Tibial nerve (tissue), 4 donors: ENCODE measurements around the gene DHX16. TPM values are rescaled to one million over a fixed set of nuclear protein-coding genes. Genes with fewer than 3 reads are reported as not detected.
"Not testable (repeated sequence)": the region's sequence is repeated elsewhere in the genome, so short reads cannot be mapped to it uniquely, and the experiment has no call there.

Source experiments
- DNase-seq, 2 donors: peaks; one replicate each; pipeline ENCODE4 v3.0.0-alpha.2; 2019; ENCODE audit warnings: low spot score in 2 of 2
- H3K27ac ChIP-seq, 4 donors: fragments of 200-600 bp; sonication (generic) in 3 of 4; one replicate each; pipeline ENCODE4 v1.5.1; 2017 to 2019; ENCODE audit warnings: mild to moderate bottlenecking in 1 of 4
- H3K27me3 ChIP-seq, 2 donors: fragments of 200-600 bp; sonication (generic) in 1 of 2; one replicate each; pipeline versions ENCODE4 v1.5.1 to v1.6.0; 2017 to 2019
- H3K36me3 ChIP-seq, 3 donors: fragments of 200-600 bp; sonication (generic); one replicate each; pipeline ENCODE4 v1.5.1; 2018 to 2019
- H3K4me1 ChIP-seq, 4 donors: fragments of 200-600 bp; sonication (generic) in 3 of 4; one replicate each; pipeline ENCODE4 v1.5.1; 2017 to 2019
- H3K4me3 ChIP-seq, 4 donors: fragments of 200-600 bp; sonication (generic) in 3 of 4; one replicate each; pipeline ENCODE4 v1.5.1; 2017 to 2019; ENCODE audit warnings: mild to moderate bottlenecking in 1 of 4, moderate library complexity in 1 of 4
- H3K9me3 ChIP-seq, 4 donors: fragments of 200-600 bp; sonication (generic) in 3 of 4; one replicate each; pipeline ENCODE4 v1.5.1; 2017 to 2019
- CTCF ChIP-seq, 5 experiments: fragments of 200-600 bp in 3 of 5; fragments of 450-650 bp in 2 of 5; sonication (generic) in 3 of 5; IDR thresholded peaks; one replicate each; pipeline ENCODE4 v1.5.1; 2016 to 2019; ENCODE audit warnings: antibody characterized with exemption in 5 of 5, mild to moderate bottlenecking in 3 of 5, moderate library complexity in 2 of 5
- EP300 ChIP-seq, 2 donors: sonication (generic); formaldehyde crosslinking; IDR thresholded peaks; one replicate each; pipeline ENCODE4 v1.6.1; 2017; ENCODE audit warnings: antibody characterized with exemption in 2 of 2, mild to moderate bottlenecking in 1 of 2
- POLR2A ChIP-seq, 2 donors: fragments of 450-650 bp; IDR thresholded peaks; one replicate each; pipeline ENCODE4 v1.6.1; 2017; ENCODE audit warnings: antibody characterized with exemption in 2 of 2, mild to moderate bottlenecking in 2 of 2, moderate library complexity in 2 of 2
- WGBS, 2 donors: methylation state at CpG; one replicate each; pipeline ENCODE4 v1.1.5; 2018; 5-methylcytosine and 5-hydroxymethylcytosine counted together
- total RNA-seq, 4 donors: library from RNA; depleted of rRNA; stranded (reverse); fragments of >200 nt; gene quantifications; one replicate each; pipeline ENCODE4 v1.1.0, GENCODE V29; 2016

DHX16 gene
- total RNA-seq, 4 donors from 2014 or later = 22.7 to 40.2 (median 29.2) TPM

- peak within 1 kb of the TSS; percentile 68 to 95 (median 82) for H3K4me3 ChIP-seq
- peak within 1 kb of the TSS; percentile 82 to 99 (median 94) for H3K27ac ChIP-seq
- TF ChIP-seq EP300 (IDR thresholded peaks at IDR 0.05) (peak; percentile 67 to 95), CTCF (IDR thresholded peaks at IDR 0.05) (peak in 2 of 5 experiments; percentile 10 to 34), POLR2A (IDR thresholded peaks at IDR 0.05) (peak; percentile 74 to 91)
- peaks cover 0 to 26% (median 24%) of the 10 kb centered on the region in 3 donors for H3K36me3 ChIP-seq
- peaks cover 0 to 64% (median 24%) of the 10 kb centered on the region in 4 donors for H3K4me1 ChIP-seq
- DNase-seq = peak; percentile 92
- H3K27me3 ChIP-seq = no peaks in the 10 kb centered on the region
- 0% methylated on average over 38 of the region's 38 CpGs for WGBS, 2 donors
- no peaks in the 10 kb centered on the region for H3K9me3 ChIP-seq
Observed at GRCh38 chr6:30719791-30720737, 47.3 kb upstream of the DHX16 start, which contains the start of gene TUBB. TSS of gene TUBB (plus strand) at chr6:30720352. CDS start at chr6:30720507, 155 bp downstream.

GRCh38 chr6:30719356-30719755 is 46.5 kb upstream of the DHX16 start:
- Histone ChIP-seq H3K27me3 (no peaks in the 10 kb centered on the region), H3K4me3 (peak overlapping the region; percentile 36 to 85 (median 74)), H3K9me3 (no peaks in the 10 kb centered on the region), H3K27ac (peak overlapping the region; percentile 82 to 95 (median 93)), H3K4me1 (peaks cover 0 to 59% (median 24%) of the 10 kb centered on the region in 4 donors), H3K36me3 (peaks cover 0 to 26% (median 19%) of the 10 kb centered on the region in 3 donors)
- no peak for TF ChIP-seq EP300 (IDR thresholded peaks at IDR 0.05)
- 15 to 18% methylated on average over 8 of the region's 8 CpGs for WGBS, 2 donors
- DNase-seq = no peak

- Histone ChIP-seq H3K36me3 (peaks cover 0 to 26% (median 6%) of the 10 kb centered on the region in 3 donors), H3K4me1 (peaks cover 0 to 47% (median 22%) of the 10 kb centered on the region in 4 donors), H3K4me3 (peak overlapping the region; percentile 25 to 83 (median 67)), H3K27ac (peak overlapping the region; percentile 81 to 96 (median 90))
- not testable (repeated sequence) for DNase-seq, H3K9me3 ChIP-seq, H3K27me3 ChIP-seq
- 78 to 80% methylated on average over 37 of the region's 37 CpGs for WGBS, 2 donors
Observed at GRCh38 chr6:30717845-30718720, 45.3 kb upstream of the DHX16 start.

GRCh38 chr6:30717129-30717844 is 44.5 kb upstream of the DHX16 start, which contains the start of gene MDC1:
TSS of gene MDC1 (minus strand) at chr6:30717281. CDS start at chr6:30715175, 2,106 bp downstream.
- Histone ChIP-seq H3K4me1 (peaks cover 0 to 39% (median 19%) of the 10 kb centered on the region in 4 donors), H3K4me3 (peak within 1 kb of the TSS; percentile 57 to 83 (median 76)), H3K27ac (peak within 1 kb of the TSS; percentile 95 to 98 (median 96)), H3K27me3 (no peaks in the 10 kb centered on the region), H3K36me3 (peaks cover 0 to 31% (median 4%) of the 10 kb centered on the region in 3 donors), H3K9me3 (no peaks in the 10 kb centered on the region)
- TF ChIP-seq CTCF (IDR thresholded peaks at IDR 0.05) (peak; percentile 14 to 63 (median 30)), POLR2A (IDR thresholded peaks at IDR 0.05) (peak; percentile 80 to 88), EP300 (IDR thresholded peaks at IDR 0.05) (peak; percentile 75 to 99)
- peak; percentile 98 to 99 for DNase-seq
- WGBS, 2 donors = 0% methylated on average over 35 to 47 of the region's 48 CpGs

- peak overlapping the region; percentile 57 to 83 (median 76) for H3K4me3 ChIP-seq
- 4 to 7% methylated on average over 8 of the region's 8 CpGs for WGBS, 2 donors
- TF ChIP-seq EP300 (IDR thresholded peaks at IDR 0.05) (no peak), POLR2A (IDR thresholded peaks at IDR 0.05) (no peak), CTCF (IDR thresholded peaks at IDR 0.05) (no peak)
- no peaks in the 10 kb centered on the region for H3K27me3 ChIP-seq
- DNase-seq = no peak
- H3K9me3 ChIP-seq = no peaks in the 10 kb centered on the region
- H3K27ac ChIP-seq = peak overlapping the region; percentile 95 to 98 (median 96)
- peaks cover 0 to 34% (median 16%) of the 10 kb centered on the region in 4 donors for H3K4me1 ChIP-seq
- H3K36me3 ChIP-seq = peaks cover 0 to 36% (median 5%) of the 10 kb centered on the region in 3 donors
Observed at GRCh38 chr6:30716879-30717128, 44.0 kb upstream of the DHX16 start.
